ENCODE measurements around the gene WASF2. TPM values are rescaled to one million over a fixed set of nuclear protein-coding genes. Genes with fewer than 3 reads are reported as not detected.

WASF2 gene
- total RNA-seq, 1 donor from 2014 or later, result 70.4 TPM

- TF ChIP-seq, protein P1, sequence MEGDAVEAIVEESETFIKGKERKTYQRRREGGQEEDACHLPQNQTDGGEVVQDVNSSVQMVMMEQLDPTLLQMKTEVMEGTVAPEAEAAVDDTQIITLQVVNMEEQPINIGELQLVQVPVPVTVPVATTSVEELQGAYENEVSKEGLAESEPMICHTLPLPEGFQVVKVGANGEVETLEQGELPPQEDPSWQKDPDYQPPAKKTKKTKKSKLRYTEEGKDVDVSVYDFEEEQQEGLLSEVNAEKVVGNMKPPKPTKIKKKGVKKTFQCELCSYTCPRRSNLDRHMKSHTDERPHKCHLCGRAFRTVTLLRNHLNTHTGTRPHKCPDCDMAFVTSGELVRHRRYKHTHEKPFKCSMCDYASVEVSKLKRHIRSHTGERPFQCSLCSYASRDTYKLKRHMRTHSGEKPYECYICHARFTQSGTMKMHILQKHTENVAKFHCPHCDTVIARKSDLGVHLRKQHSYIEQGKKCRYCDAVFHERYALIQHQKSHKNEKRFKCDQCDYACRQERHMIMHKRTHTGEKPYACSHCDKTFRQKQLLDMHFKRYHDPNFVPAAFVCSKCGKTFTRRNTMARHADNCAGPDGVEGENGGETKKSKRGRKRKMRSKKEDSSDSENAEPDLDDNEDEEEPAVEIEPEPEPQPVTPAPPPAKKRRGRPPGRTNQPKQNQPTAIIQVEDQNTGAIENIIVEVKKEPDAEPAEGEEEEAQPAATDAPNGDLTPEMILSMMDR (IDR thresholded peaks at IDR 0.05), result no peak
- Histone ChIP-seq H3K9me3 (no peaks in the 10 kb centered on the region), H3K36me3 (no peaks in the 10 kb centered on the region), H3K4me3 (no peak overlapping the region), H3K27ac (no peak overlapping the region), H3K27me3 (no peaks in the 10 kb centered on the region), H3K4me1 (peaks cover 11 to 12% of the 10 kb centered on the region in 2 donors)
- intact Hi-C loops (cut with DNase I), result loop anchor here (10.0 kb wide), 1 partner anchor 283 kb away; no protein-coding TSS in a partner anchor
- no peak for DNase-seq (ENCODE audit: low spot score in 2 of 2)
These were observed 92.2 kb downstream of the WASF2 start for GRCh38 chr1:27397749-27398148.

- TF ChIP-seq, protein P1 (IDR thresholded peaks at IDR 0.05), result no peak
- intact Hi-C loops (cut with DNase I), result loop anchor here (10.0 kb wide), 1 partner anchor 282 kb away; no protein-coding TSS in a partner anchor
- H3K4me1 ChIP-seq, result peaks cover 8 to 10% of the 10 kb centered on the region in 2 donors
- DNase-seq (ENCODE audit: low spot score in 2 of 2), result no peak
- no peak overlapping the region for H3K4me3 ChIP-seq
- no peaks in the 10 kb centered on the region for H3K9me3 ChIP-seq
- no peak overlapping the region for H3K27ac ChIP-seq
- H3K27me3 ChIP-seq, result no peaks in the 10 kb centered on the region
- no peaks in the 10 kb centered on the region for H3K36me3 ChIP-seq
These were observed 92.9 kb downstream of the WASF2 start for GRCh38 chr1:27397110-27397509.

GRCh38 chr1:27395441-27396195, 94.3 kb downstream of the WASF2 start:
- Histone ChIP-seq H3K27me3 (no peaks in the 10 kb centered on the region), H3K36me3 (no peaks in the 10 kb centered on the region), H3K27ac (no peak overlapping the region), H3K4me3 (no peak overlapping the region), H3K9me3 (no peaks in the 10 kb centered on the region), H3K4me1 (peaks cover 13 to 14% of the 10 kb centered on the region in 2 donors)
- intact Hi-C loops (cut with DNase I), result loop anchor here (1.0 to 10.0 kb wide), 3 partner anchors 38 to 281 kb away; no protein-coding TSS in a partner anchor
- DNase-seq (ENCODE audit: low spot score in 2 of 2), result peak in 1 of 2 donors; percentile 83
- TF ChIP-seq, protein P1 (IDR thresholded peaks at IDR 0.05), result peak; percentile 95 to 99 (median 97)

GRCh38 chr1:27394925-27395324, 95.0 kb downstream of the WASF2 start:
- DNase-seq (ENCODE audit: low spot score in 2 of 2), result no peak
- intact Hi-C loops (cut with DNase I), result loop anchor here (1.0 to 10.0 kb wide), 3 partner anchors 38 to 280 kb away; no protein-coding TSS in a partner anchor
- no peaks in the 10 kb centered on the region for H3K9me3 ChIP-seq
- no peaks in the 10 kb centered on the region for H3K27me3 ChIP-seq
- TF ChIP-seq, protein P1 (IDR thresholded peaks at IDR 0.05), result no peak
- no peak overlapping the region for H3K27ac ChIP-seq
- H3K4me1 ChIP-seq, result peaks cover 13 to 14% of the 10 kb centered on the region in 2 donors
- H3K4me3 ChIP-seq, result no peak overlapping the region
- no peaks in the 10 kb centered on the region for H3K36me3 ChIP-seq

DNA sequence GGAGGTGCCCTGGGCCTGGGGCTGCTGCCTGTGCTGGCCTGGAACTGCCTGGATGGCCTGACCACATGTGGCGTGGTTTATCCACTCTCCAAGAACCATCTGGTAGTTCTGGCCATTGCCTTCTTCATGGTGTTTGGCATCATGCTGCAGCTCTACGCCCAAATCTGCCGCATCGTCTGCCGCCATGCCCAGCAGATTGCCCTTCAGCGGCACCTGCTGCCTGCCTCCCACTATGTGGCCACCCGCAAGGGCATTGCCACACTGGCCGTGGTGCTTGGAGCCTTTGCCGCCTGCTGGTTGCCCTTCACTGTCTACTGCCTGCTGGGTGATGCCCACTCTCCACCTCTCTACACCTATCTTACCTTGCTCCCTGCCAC, 95.7 kb downstream of the WASF2 start:
- no peak overlapping the region for H3K27ac ChIP-seq
- no peaks in the 10 kb centered on the region for H3K27me3 ChIP-seq
- TF ChIP-seq, protein P1 (IDR thresholded peaks at IDR 0.05), result no peak
- DNase-seq (ENCODE audit: low spot score in 2 of 2), result no peak
- intact Hi-C loops (cut with DNase I), result loop anchor here (10.0 kb wide), 1 partner anchor 279 kb away; no protein-coding TSS in a partner anchor
- H3K4me1 ChIP-seq, result peaks cover 13 to 14% of the 10 kb centered on the region in 2 donors
- H3K4me3 ChIP-seq, result no peak overlapping the region
- no peaks in the 10 kb centered on the region for H3K36me3 ChIP-seq
- H3K9me3 ChIP-seq, result no peaks in the 10 kb centered on the region
